Skin epidermis (tissue), 12 donors: Measurements from ENCODE around the gene SCUBE3.

Source experiments
- H3K27ac ChIP-seq, 21 experiments: fragments of 200-600 bp; sonication (generic) in 11 of 21; one replicate each; pipeline ENCODE4 v1.5.0; 2020; ENCODE audit warnings: mild to moderate bottlenecking in 3 of 21, inconsistent platforms in 2 of 21, moderate library complexity in 2 of 21
- H3K4me3 ChIP-seq, 7 experiments: fragments of 200-600 bp; sonication (generic) in 2 of 7; one replicate each; pipeline ENCODE4 v1.5.0; 2020; ENCODE audit warnings: inconsistent platforms in 2 of 7, mild to moderate bottlenecking in 2 of 7, moderate library complexity in 1 of 7

Gene SCUBE3

DNA sequence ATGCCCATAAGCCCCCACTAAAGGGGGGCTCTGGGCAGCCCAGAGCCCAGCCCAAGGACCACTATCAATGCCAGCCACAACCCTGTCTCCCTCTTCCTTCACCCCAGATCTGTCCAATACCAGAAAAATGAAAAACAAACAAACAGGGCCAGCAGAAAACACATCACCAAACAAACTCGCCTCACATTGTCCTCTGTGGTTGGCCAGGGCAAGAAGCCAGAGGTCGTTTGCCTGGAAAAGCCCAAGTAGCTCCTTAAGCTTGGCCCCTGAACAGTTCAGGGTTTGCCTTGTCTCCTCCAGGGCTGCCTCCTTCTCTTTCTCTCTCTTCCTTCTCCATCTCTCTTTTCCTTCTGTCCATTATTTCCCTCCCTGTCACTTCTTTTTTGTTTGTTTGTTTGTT lies 10.1 kb upstream of the SCUBE3 start:
- Histone ChIP-seq H3K27ac (no peak overlapping the region), H3K4me3 (no peak overlapping the region)

DNA sequence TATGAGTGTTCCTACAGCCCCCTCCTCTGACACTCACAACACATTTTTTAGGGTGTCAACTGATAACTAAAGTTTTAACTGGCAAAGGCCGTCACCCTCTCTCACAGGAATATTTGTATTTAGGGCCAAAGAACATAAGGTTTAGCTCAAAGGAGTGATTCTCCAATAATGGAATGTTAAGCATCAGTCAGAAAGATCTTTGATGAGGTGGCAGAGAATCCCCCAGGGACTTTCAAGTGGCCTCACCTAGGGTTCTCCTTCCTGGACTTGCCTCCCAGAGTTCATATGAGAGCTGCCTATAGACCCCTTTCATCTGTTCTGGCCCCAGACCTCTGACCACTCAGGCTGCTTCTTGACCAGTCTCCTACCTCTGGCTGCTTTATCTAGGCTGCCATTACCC lies 7.4 kb upstream of the SCUBE3 start:
- H3K27ac ChIP-seq = no peak overlapping the region
- no peak overlapping the region for H3K4me3 ChIP-seq

DNA sequence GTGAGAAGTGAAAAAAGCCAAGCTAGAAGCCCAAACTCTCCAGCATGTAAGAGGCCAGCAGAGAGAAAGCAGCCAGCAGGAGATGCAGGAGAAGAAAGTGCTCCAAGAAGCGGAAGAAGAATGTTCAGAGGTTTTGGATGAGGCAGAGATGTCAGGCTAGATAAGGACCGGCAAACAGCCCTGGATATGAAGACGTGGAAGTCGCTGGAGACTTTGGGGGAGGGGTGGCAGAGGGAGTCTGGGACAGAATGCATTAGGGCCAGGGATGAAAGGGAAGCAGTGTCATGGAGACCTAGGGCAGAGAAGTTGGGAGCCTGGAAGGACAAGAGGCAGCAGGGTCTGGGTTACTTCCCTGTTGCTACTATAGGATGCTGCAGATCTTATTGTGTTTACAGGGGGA lies 5.3 kb upstream of the SCUBE3 start:
- H3K27ac ChIP-seq = no peak overlapping the region
- H3K4me3 ChIP-seq = no peak overlapping the region

GRCh38 chr6:35209081-35209480 lies 4.7 kb upstream of the SCUBE3 start:
- H3K4me3 ChIP-seq = no peak overlapping the region
- no peak overlapping the region for H3K27ac ChIP-seq

GRCh38 chr6:35209622-35210247 lies 4.0 kb upstream of the SCUBE3 start:
- no peak overlapping the region for H3K4me3 ChIP-seq
- no peak overlapping the region for H3K27ac ChIP-seq

- H3K27ac ChIP-seq = no peak overlapping the region
- peak overlapping the region; percentile 25 to 53 (median 35) for H3K4me3 ChIP-seq
These were observed 411 bp upstream of the SCUBE3 start for GRCh38 chr6:35213298-35213791.

DNA sequence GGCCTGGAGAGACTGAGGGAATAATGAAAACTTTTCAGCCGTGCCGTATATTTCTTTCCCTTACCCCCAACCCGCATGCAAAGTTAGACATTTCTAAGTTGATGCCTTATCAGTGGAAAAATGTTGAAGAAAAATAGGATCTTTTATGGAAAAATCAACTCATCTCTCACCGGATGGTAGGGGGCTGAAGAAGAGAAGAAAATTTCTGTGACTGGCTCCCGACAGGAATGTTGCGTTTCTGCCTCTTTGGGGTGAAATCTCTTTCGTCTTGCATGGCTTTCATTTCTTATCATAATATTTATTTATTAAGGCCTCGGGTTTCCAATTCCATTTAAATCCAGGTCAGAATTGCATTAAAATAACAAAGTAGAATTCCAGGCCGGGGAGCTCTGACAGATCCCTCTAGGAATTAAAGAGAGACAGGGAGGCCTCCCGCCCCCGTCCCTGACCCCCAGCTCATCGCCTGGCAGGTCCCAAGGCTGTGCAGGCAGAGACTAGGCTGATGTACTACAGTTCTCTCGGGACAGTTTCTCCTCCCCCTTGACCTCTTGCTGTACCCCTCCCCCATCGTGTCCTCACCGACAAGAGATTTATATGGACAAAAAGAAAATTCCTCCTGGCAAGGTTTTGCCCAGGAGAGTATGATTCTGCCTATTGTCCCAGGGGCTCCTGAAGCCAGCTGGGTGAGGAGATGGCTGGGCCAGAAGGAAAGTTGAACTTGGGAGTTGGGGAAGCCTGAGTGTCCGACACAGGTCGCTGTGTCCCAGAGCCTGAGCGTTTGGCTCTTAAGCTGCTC lies 1.3 kb downstream of the SCUBE3 start:
- Histone ChIP-seq H3K4me3 (peak overlapping the region in 1 of 7 experiments; percentile 52), H3K27ac (no peak overlapping the region)

DNA sequence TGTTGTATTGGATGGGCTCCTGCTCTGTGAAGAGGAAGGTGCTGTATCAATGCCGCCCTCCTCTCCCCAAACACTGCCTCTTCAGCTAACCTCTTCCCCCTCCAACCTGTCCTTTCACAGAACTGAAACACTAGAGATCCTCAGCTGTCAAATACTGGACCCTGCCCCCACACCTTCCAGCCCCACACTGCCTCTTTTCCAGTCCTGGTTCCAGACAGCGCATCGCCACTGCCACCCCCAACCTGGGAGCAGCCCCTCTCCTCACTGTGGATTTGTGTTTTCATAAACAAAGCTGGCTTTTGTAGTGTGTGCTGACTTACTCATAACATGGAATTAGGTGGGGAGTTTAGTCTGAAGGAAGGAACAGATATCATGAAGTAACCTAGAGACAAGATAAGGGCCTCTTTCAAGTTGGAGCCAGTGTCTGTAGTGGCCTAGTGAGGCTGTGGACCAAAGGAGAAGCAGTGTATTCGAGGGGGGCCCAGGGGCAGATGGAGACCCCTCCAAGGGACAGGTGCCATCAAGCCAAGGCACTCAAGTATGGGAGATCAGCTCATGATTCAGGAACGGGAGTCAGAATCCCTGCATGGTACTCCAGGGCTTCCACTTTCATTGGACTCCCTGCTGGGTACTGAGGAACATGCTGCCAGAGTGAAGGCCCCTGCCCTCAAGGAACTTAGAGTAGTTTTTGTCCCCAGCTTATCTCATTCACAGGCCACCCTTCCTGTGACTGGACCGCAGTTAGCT lies 2.1 kb downstream of the SCUBE3 start:
- H3K4me3 ChIP-seq = no peak overlapping the region

GRCh38 chr6:35216412-35216732 lies 2.6 kb downstream of the SCUBE3 start:
- Histone ChIP-seq H3K4me3 (no peak overlapping the region), H3K27ac (no peak overlapping the region)

More for the DNA sequence above, 2.1 kb downstream of the SCUBE3 start:
- no peak overlapping the region for H3K27ac ChIP-seq

DNA sequence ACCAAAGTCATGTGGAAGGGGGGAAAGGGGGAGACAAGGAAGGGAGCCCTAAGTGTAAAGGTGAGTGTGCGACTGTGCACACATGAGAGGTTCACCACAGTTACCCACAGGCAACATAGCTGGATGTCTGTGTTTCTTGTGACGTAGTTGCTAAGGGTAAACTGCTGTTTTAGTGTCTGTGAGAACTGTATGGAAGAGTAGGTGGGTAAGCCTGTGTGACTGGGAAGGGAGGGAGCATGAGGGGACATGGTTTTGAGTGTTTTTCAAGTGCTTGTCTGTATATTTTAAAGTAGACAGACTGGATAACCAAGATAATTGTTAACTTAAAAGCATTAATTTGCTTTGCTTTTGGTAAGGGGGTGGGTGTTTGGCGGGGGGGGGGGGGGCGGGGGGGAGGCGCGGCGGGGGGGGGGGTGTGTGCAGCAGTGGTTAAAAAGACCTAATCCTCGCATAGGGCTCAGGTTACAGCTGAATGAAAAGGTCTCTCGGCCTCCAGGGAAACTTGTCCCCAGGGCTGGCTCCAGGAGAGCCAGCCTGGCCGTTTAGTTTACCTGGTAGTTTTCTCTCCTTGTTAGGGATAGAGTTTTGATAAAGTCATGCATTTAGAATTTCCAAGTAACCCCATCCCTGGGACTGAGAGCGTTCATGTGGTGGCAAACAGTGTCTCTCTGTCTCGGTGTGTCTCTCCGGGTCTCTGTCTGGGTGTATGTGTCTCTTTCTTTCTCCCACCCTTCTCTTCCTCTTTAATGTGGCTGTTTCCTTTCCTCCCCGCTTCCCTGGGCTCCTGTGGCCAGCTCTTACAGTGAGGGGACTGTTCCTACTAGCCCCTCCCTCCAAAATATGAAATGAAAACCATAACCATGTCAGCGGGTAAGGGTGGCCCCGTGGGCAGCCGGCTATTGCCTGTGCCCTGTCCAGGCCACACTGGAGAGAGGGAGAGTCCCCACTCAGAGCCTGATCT lies 3.4 kb downstream of the SCUBE3 start:
- no peak overlapping the region for H3K4me3 ChIP-seq
- no peak overlapping the region for H3K27ac ChIP-seq

DNA sequence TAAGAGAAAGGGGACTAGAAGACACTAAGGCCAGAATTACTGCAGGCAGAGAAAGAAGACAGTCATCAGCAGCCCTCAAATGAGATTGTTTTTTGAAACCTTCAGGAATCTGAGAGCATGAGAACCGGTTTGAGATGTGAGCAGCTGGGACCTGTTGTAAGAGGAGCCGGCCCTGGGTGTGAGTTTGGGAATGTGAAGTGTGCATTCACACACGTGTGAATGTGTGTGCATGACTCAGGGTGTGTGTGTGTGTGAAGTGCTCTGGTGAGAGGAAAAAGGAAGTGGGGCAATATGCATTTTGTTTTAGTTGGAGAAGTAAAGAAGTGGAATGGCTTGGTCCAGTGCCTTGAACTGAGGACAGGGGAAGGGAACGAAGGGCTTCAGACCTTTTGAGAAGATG lies 4.3 kb downstream of the SCUBE3 start:
- Histone ChIP-seq H3K4me3 (no peak overlapping the region), H3K27ac (no peak overlapping the region)

DNA sequence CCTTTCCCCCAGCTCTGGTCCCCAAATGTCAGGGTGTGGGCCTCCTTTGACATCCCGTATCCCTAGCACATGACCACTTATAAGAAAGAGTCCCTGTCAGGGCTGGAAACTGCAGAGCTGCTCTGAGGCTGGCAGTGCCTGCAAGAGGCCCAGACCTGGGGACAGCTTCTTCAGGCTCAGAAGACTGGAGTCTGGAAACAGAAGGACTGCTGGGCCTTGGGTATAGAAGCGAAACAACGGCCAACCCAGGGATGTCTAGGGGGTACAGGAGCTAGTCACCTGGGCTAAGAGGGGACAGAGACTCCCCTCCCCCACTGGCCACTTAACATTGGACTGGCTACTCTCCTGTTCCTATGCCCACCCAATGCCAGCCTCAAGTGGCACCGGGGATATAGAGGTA lies 4.7 kb downstream of the SCUBE3 start:
- Histone ChIP-seq H3K4me3 (no peak overlapping the region), H3K27ac (no peak overlapping the region)

- Histone ChIP-seq H3K4me3 (no peak overlapping the region), H3K27ac (no peak overlapping the region)
These were observed 6.0 kb downstream of the SCUBE3 start for GRCh38 chr6:35219683-35220326.

- H3K27ac ChIP-seq = no peak overlapping the region
- no peak overlapping the region for H3K4me3 ChIP-seq
These were observed 7.0 kb downstream of the SCUBE3 start for GRCh38 chr6:35220711-35221110.

- H3K27ac ChIP-seq = no peak overlapping the region
- H3K4me3 ChIP-seq = no peak overlapping the region
These were observed 9.6 kb downstream of the SCUBE3 start for GRCh38 chr6:35223396-35223795.

GRCh38 chr6:35224720-35225119 lies 11.0 kb downstream of the SCUBE3 start:
- Histone ChIP-seq H3K27ac (no peak overlapping the region), H3K4me3 (no peak overlapping the region)

DNA sequence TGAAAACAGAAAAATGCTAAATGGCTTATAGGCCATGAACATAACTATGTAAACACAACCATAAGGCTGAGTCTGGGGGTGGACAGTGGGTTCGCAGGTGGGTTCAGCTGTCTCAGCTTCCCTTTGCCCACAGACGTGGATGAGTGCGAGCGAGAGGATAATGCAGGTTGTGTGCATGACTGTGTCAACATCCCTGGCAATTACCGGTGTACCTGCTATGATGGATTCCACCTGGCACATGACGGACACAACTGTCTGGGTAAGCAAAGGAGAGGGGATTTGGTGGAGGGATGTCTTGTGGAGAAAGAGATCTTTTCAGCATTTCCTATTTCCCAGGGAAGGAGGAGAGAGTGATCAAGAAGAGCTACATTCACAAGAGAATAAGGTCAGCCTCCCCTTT lies 14.7 kb downstream of the SCUBE3 start:
- Histone ChIP-seq H3K4me3 (no peak overlapping the region), H3K27ac (no peak overlapping the region)

GRCh38 chr6:35229304-35229703 lies 15.5 kb downstream of the SCUBE3 start:
- no peak overlapping the region for H3K27ac ChIP-seq
- H3K4me3 ChIP-seq = no peak overlapping the region

- H3K27ac ChIP-seq = no peak overlapping the region
- H3K4me3 ChIP-seq = no peak overlapping the region
These were observed 16.7 kb downstream of the SCUBE3 start for GRCh38 chr6:35230498-35230897.
